Hepatocyte (in vitro differentiated cells): Measurements from ENCODE around the gene SNX27. TPM values are rescaled to one million over a fixed set of nuclear protein-coding genes. Genes with fewer than 3 reads are reported as not detected.

Experiments used
- DNase-seq: peaks from one replicate; pipeline ENCODE4 v3.0.0-alpha.2; 2016; ENCODE audit warnings: low spot score
- H2AFZ ChIP-seq: fragments of 200-600 bp; sonication (generic); 2 replicates; pipeline ENCODE4 v1.6.0; 2016; ENCODE audit warnings: antibody characterized with exemption, mild to moderate bottlenecking
- H3K27ac ChIP-seq: fragments of 200-600 bp; sonication (generic); 2 replicates; pipeline ENCODE4 v1.5.1; 2016; ENCODE audit warnings: mild to moderate bottlenecking
- H3K27me3 ChIP-seq: fragments of 200-600 bp; sonication (generic); 2 replicates; pipeline ENCODE4 v1.6.1; 2016
- H3K36me3 ChIP-seq: fragments of 200-600 bp; sonication (generic); replicated peaks from 2 replicates; pipeline ENCODE4 v1.5.1; 2016; ENCODE audit warnings: low read depth; ENCODE audit not compliant: insufficient read depth
- H3K4me1 ChIP-seq: fragments of 200-600 bp; sonication (generic); 2 replicates; pipeline ENCODE4 v1.5.1; 2016; ENCODE audit warnings: mild to moderate bottlenecking, moderate library complexity; ENCODE audit not compliant: insufficient read depth
- H3K4me2 ChIP-seq: fragments of 200-600 bp; sonication (generic); 2 replicates; pipeline ENCODE4 v1.6.0; 2016
- H3K4me3 ChIP-seq: fragments of 200-600 bp; sonication (generic); 2 replicates; pipeline ENCODE4 v1.5.1; 2016; ENCODE audit warnings: mild to moderate bottlenecking
- H3K79me2 ChIP-seq: fragments of 200-600 bp; sonication (generic); 2 replicates; pipeline ENCODE4 v1.6.0; 2017; ENCODE audit warnings: mild to moderate bottlenecking
- H3K9me2 ChIP-seq: fragments of 200-600 bp; sonication (generic); replicated peaks from 2 replicates; pipeline ENCODE4 v1.6.0; 2017; ENCODE audit warnings: mild to moderate bottlenecking; ENCODE audit not compliant: insufficient read depth
- H3K9me3 ChIP-seq: fragments of 200-600 bp; sonication (generic); 2 replicates; pipeline ENCODE4 v1.5.1; 2016; ENCODE audit warnings: low read depth, mild to moderate bottlenecking
- H4K20me1 ChIP-seq: fragments of 200-600 bp; sonication (generic); 2 replicates; pipeline ENCODE4 v1.6.0; 2016; ENCODE audit warnings: mild to moderate bottlenecking; ENCODE audit not compliant: insufficient read depth, poor library complexity, severe bottlenecking
- CTCF ChIP-seq: fragments of 200-600 bp; sonication (generic); IDR thresholded peaks from 2 replicates; pipeline ENCODE4 v1.5.1; 2016; ENCODE audit warnings: antibody characterized with exemption, mild to moderate bottlenecking; ENCODE audit not compliant: poor library complexity
- EZH2 ChIP-seq: fragments of 200-600 bp; sonication (generic); IDR thresholded peaks from 2 replicates; pipeline ENCODE4 v1.6.1; 2016; ENCODE audit warnings: antibody characterized with exemption, mild to moderate bottlenecking, borderline replicate concordance
- EZH2phosphoT487 ChIP-seq: fragments of 200-600 bp; sonication (generic); IDR thresholded peaks from one replicate; pipeline ENCODE4 v1.6.1; 2018; ENCODE audit warnings: antibody characterized with exemption, mild to moderate bottlenecking, low read depth, moderate library complexity; ENCODE audit not compliant: unreplicated experiment, severe bottlenecking
- WGBS: methylation state at CpG from one replicate; pipeline ENCODE4 v1.1.6; 2016; ENCODE audit warnings: low lambda C conversion rate; ENCODE audit errors: missing lambda C conversion rate; 5-methylcytosine and 5-hydroxymethylcytosine counted together
- polyA plus RNA-seq: library from polyadenylated mRNA; unstranded; fragments of >200 nt; fragmentation: Nextera tagmentation; extraction: Ambion mirVana; gene quantifications from 2 replicates; pipeline ENCODE4 v1.2.1, GENCODE V29; 2016
- total RNA-seq: library from RNA; depleted of rRNA; stranded (reverse); fragments of >200 nt; gene quantifications from 2 replicates; pipeline ENCODE4 v1.2.3, GENCODE V29; 2014

The SNX27 gene
- total and polyA plus RNA-seq, 2 experiments from 2014 or later, result 24.0 to 38.7 TPM

DNA sequence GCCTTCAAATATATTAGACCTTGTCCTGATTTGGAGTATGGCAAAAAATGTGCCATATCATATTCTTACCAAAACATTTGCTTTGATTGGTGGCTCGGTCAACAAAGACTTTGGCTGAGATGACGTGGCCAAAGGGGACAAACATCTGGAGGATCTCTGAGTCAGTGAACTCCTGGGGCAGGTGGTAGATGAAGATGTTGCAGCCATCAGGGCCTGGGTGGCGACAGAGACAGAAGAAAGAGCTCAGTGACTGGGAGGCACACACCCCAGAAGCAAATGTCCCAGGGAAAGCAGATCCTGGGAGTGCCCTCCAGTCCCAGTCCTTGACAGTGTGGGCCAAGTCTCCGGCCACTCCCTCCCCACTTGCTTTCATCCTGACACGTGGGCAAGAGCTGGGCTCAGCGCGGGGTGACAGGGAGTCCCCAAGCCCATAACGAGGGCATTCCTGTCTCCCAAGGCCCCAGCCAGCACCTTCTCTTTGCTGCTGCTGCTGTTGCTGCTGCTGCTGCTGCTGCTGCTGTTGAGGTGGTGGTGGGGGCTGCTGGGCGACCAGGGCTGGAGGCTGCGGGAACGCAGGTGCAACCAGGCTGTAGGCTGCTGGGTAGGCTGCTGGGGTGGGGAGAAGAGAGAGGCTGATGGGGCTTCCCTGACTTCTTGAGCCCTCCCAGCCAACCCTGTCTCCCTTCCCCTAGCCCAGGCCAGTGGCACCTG, 94.1 kb downstream of the SNX27 start:
- no peaks in the 10 kb centered on the region for H3K36me3 ChIP-seq
- TF ChIP-seq EZH2phosphoT487 (no peak), CTCF (no peak), EZH2 (no peak)
- H3K4me2 ChIP-seq, result no peak overlapping the region
- H2AFZ ChIP-seq, result no peak overlapping the region
- no peaks in the 10 kb centered on the region for H3K27me3 ChIP-seq
- no peaks in the 10 kb centered on the region for H3K79me2 ChIP-seq
- H3K4me1 ChIP-seq, result no peaks in the 10 kb centered on the region
- no peak overlapping the region for H3K27ac ChIP-seq
- H3K9me3 ChIP-seq, result no peaks in the 10 kb centered on the region
- DNase-seq, result no peak
- no peaks in the 10 kb centered on the region for H4K20me1 ChIP-seq
- H3K9me2 ChIP-seq, result no peaks in the 10 kb centered on the region
- no peak overlapping the region for H3K4me3 ChIP-seq
- WGBS, result 81% methylated on average over 11 of the region's 11 CpGs

DNA sequence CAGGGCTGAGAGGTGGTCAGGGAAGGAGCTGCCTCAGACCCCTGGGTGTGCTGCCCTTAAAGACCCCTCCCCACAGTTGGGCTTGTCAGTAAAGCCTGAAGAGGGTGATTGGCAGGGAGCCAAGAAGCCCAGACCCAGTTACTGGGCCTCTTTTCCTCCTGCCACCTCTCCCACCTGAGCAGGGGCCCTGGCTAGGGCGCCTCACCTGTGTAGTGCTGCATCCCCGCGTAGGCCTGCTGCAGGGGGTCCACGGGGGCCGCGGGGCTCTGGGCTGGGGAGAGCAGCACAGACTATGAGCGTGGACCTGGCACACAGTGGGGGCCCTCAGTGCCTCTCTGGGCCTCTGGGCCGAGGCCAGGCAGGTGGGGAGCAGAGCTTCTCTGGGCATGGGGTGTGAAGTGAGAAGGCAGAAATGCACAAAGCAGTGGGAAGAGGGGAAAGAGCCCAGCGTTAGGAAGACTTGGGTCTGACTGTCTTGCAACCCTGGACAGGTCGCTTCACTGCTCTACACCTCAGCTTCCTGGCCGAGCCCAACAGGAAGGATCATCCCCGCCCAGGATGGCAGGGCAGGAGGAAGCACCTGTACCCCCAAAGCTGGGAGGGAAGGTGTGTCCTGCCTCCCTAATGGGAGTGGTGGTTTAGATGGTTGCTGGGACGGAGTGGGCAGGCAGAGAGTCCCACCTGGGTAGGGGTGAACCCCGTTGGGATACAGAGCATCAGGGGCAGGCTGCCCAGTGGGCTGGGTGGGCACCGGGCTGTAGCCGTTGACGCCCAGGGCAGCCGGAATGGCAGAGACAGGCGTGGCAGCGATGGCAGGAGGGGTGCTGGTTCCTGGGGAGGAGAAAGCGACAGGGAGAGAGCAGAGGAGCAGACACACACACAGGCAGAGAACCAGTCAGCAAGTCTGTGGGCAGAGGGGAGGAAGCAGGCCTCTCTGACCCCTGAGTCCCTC, 94.9 kb downstream of the SNX27 start:
- no peaks in the 10 kb centered on the region for H3K79me2 ChIP-seq
- H3K4me2 ChIP-seq, result no peak overlapping the region
- TF ChIP-seq EZH2phosphoT487 (no peak), EZH2 (no peak), CTCF (no peak)
- H4K20me1 ChIP-seq, result no peaks in the 10 kb centered on the region
- no peak for DNase-seq
- no peaks in the 10 kb centered on the region for H3K27me3 ChIP-seq
- no peaks in the 10 kb centered on the region for H3K9me3 ChIP-seq
- H3K9me2 ChIP-seq, result no peaks in the 10 kb centered on the region
- 91% methylated on average over 20 of the region's 21 CpGs for WGBS
- no peak overlapping the region for H2AFZ ChIP-seq
- H3K27ac ChIP-seq, result no peak overlapping the region
- H3K4me3 ChIP-seq, result no peak overlapping the region
- H3K36me3 ChIP-seq, result no peaks in the 10 kb centered on the region
- H3K4me1 ChIP-seq, result no peaks in the 10 kb centered on the region

- Histone ChIP-seq H3K9me3 (no peaks in the 10 kb centered on the region), H3K36me3 (no peaks in the 10 kb centered on the region), H3K4me3 (no peak overlapping the region), H3K27ac (no peak overlapping the region), H3K9me2 (no peaks in the 10 kb centered on the region), H2AFZ (no peak overlapping the region), H3K4me1 (peaks cover 4% of the 10 kb centered on the region), H3K79me2 (no peaks in the 10 kb centered on the region), H3K4me2 (no peak overlapping the region), H3K27me3 (no peaks in the 10 kb centered on the region), H4K20me1 (no peaks in the 10 kb centered on the region)
- WGBS, result 97% methylated on average over 9 of the region's 15 CpGs
- TF ChIP-seq EZH2phosphoT487 (no peak), EZH2 (no peak), CTCF (no peak)
- no peak for DNase-seq
Observed at GRCh38 chr1:151707541-151708065, 95.8 kb downstream of the SNX27 start.
